ENCODE data around the gene SLC25A22.

- TF ChIP-seq POLR2A (IDR thresholded peaks at IDR 0.05) (no peak), CTCF (IDR thresholded peaks at IDR 0.05) (no peak)
Measured at GRCh38 chr11:776263-776560, 21.9 kb downstream of the SLC25A22 start.

All from body of pancreas (tissue), 4 donors.